HPDE6-E6E7 (cell line): ENCODE measurements around the gene DCP1B.

Experiments
- DNase-seq: peaks from one replicate; pipeline ENCODE4 v3.0.0; 2011; ENCODE audit warnings: missing footprints; ENCODE audit errors: extremely low spot score

DCP1B gene

GRCh38 chr12:1896964-1897363 lies 107.3 kb downstream of the DCP1B start:
- DNase-seq = no peak
